Measurements from ENCODE around the gene IFNA16.

DNA sequence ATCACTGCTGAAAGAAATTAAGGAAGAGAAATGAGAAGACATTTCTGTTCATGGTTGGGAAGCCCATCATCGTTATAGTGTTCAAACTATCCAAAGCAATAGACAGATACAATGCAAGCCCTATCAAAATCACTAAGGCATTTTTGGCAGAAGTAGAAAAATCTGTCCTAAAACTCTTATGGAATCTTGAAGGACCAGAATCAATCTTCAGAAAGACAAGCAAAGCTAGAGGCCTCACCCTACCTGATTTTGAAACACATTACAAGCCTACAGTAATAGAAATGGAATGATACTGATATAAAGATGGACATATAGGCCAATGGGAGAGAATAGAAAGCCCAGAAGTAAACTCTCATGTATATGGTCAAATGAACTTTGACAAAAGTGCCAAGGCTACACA lies 45.8 kb downstream of the IFNA16 start:
- TF ChIP-seq CTCF (IDR thresholded peaks at IDR 0.05) (no peak), SIN3A (IDR thresholded peaks at IDR 0.05; ENCODE audit: borderline replicate concordance, insufficient read depth, low read depth, low read length) (no peak), POLR2AphosphoS5 (IDR thresholded peaks at IDR 0.05; ENCODE audit: low read depth, low read length) (no peak), REST (IDR thresholded peaks at IDR 0.05; ENCODE audit: insufficient read depth in 1 of 2, low read depth in 2 of 2, low read length in 1 of 2) (no peak)

All from Panc1 (cell line).